Adrenal gland (tissue), 5 donors: Measurements from ENCODE around the gene SEMA3G.

ENCODE experiments used
- CTCF ChIP-seq, 6 experiments: fragments of 450-650 bp in 4 of 6; fragments of 200-600 bp in 2 of 6; sonication (generic) in 1 of 6; IDR thresholded peaks; 1 replicate in 5 of 6; 2 replicates in 1 of 6; pipeline versions ENCODE4 v1.5.1 to v1.8.0; 2016 to 2021; ENCODE audit warnings: antibody characterized with exemption in 6 of 6, mild to moderate bottlenecking in 2 of 6, moderate library complexity in 1 of 6
- POLR2A ChIP-seq, 2 donors: fragments of 450-650 bp; IDR thresholded peaks; one replicate each; pipeline ENCODE4 v1.6.1; 2017; ENCODE audit warnings: antibody characterized with exemption in 2 of 2, mild to moderate bottlenecking in 2 of 2, moderate library complexity in 1 of 2
- donor health status: DM: no; HTN: no; CAD: no.

- TF ChIP-seq CTCF (IDR thresholded peaks at IDR 0.05), result no peak
- no peak for TF ChIP-seq POLR2A (IDR thresholded peaks at IDR 0.05)
Observed at GRCh38 chr3:52437326-52438103, 7.4 kb downstream of the SEMA3G start.
